OCI-LY7 (cell line): Measurements from ENCODE around the gene SRGAP3.

Experiments used
- EZH2phosphoT487 ChIP-seq: fragments of 200-600 bp; sonication (generic); IDR thresholded peaks from 2 replicates; pipeline ENCODE4 v1.6.1; 2018; ENCODE audit warnings: low read depth, borderline replicate concordance, mild to moderate bottlenecking, mixed run types, antibody characterized with exemption, low read length, moderate library complexity, mixed read lengths
- TF ChIP-seq, protein P1 (sequence below): fragments of 200-600 bp; sonication (generic); conservative IDR thresholded peaks from 2 replicates; pipeline ENCODE4 v1.5.1; 2014; ENCODE audit warnings: mild to moderate bottlenecking, antibody characterized with exemption, low read length, moderate library complexity, mixed read lengths

GRCh38 chr3:9188583-9188982 lies 60.9 kb downstream of the SRGAP3 start:
- no peak for TF ChIP-seq EZH2phosphoT487
- TF ChIP-seq, protein P1, sequence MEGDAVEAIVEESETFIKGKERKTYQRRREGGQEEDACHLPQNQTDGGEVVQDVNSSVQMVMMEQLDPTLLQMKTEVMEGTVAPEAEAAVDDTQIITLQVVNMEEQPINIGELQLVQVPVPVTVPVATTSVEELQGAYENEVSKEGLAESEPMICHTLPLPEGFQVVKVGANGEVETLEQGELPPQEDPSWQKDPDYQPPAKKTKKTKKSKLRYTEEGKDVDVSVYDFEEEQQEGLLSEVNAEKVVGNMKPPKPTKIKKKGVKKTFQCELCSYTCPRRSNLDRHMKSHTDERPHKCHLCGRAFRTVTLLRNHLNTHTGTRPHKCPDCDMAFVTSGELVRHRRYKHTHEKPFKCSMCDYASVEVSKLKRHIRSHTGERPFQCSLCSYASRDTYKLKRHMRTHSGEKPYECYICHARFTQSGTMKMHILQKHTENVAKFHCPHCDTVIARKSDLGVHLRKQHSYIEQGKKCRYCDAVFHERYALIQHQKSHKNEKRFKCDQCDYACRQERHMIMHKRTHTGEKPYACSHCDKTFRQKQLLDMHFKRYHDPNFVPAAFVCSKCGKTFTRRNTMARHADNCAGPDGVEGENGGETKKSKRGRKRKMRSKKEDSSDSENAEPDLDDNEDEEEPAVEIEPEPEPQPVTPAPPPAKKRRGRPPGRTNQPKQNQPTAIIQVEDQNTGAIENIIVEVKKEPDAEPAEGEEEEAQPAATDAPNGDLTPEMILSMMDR, result no peak
